GM21390 (cell line): Measurements from ENCODE around the gene IQCH.
"Not testable (repeated sequence)": the region's sequence is repeated elsewhere in the genome, so short reads cannot be mapped to it uniquely, and the experiment has no call there.

Experiments
- ATAC-seq: cut with Tn5 transposase; IDR thresholded peaks from one replicate; pipeline ENCODE4 v1.9.1; 2021; ENCODE audit not compliant: unreplicated experiment

The IQCH gene

GRCh38 chr15:67433495-67434099, 179.0 kb downstream of the IQCH start:
- no peak for ATAC-seq

DNA sequence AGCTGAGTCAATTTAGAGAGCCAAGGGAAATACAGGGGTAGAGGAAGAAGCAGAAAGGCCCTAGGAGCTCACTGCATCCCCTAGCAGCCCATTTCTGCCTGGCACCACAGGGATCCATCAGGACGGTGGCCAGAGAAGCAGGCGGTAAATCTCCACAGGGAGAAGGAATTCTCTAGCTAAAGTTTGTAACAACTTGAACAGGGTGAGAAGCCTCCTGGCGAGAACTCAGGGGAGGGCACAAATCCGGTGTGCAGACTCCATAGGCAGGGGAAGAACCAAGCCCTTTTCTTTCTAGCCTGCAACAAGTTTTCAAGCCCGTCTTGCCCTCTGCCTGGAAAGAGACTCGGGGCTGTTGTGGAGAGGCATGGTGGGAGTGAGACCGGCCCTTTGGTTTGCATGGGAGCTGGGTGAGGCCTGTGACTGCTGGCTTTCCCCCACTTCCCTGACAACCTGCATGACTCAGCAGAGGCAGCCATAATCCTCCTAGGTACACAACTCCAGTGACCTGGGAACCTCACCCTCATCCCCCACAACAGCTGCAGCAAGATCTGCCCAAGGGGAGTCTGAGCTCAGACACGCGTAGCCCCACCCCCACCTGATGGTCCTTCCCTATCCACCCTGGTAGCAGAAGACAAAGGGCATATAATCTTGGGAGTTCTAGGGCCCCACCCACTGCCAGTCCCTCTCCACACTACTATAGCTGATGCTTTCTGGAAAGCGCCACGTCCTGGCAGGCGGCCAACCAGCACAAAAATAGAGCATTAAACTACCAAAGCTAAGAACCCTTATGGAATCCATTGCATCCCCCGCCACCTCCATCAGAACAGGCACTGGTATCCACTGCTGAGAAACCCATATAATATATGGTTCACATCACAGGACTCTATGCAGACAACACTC, 182.0 kb downstream of the IQCH start:
- ATAC-seq, result not testable (repeated sequence)

DNA sequence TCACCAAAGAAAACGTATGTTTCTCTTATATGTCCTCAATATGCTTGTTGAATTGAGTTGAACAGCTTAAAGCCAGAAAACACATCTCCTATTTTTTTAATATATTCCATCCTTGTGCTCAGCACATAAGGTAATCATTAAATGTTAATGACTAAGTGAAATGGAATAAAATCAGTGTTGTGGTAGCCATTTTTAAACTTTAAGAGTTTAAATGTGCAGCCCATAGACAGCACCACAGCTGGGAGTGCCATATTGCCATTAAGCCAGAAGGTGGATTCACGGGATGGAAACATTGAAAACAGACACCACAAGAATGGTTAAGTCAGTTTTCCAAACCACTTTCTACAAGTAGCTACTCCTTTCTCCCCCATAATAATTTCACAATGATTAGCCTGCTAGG, 189.5 kb downstream of the IQCH start:
- no peak for ATAC-seq

DNA sequence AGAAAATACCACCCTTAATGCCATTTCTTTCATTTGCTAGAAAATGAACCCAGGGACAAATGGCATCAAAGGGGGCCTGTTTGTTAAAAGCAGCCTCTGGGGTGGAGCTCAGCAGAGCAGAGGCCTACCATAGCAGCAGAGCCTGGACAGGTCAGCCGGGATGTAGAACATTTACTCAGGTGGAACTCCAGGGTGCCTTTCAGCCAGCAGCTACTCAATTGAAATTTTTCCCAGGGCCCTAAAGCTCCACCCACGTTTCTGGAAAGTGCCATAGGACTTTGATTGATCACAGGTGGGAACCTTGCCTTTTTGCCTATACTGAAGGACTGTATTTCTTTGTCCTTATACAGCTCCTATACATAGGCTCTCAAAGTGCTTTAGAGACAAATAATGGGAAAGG, 191.9 kb downstream of the IQCH start:
- ATAC-seq, result no peak

- ATAC-seq, result not testable (repeated sequence)
Measured at GRCh38 chr15:67448372-67448771, 193.8 kb downstream of the IQCH start.

DNA sequence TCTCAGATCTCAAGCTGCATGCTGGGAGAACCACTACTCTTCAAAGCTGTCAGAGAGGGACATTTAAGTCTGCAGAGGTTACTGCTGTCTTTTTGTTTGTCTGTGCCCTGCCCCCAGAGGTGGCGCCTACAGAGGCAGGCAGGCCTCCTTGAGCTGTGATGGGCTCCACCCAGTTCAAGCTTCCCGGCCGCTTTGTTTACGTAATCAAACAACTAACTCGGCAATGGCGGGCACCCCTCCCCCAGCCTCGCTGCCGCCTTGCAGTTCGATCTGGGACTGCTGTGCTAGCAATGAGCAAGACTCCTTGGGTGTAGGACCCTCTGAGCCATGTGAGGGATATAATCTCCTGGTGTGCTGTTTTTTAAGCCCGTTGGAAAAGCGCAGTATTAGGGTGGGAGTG, 199.1 kb downstream of the IQCH start:
- ATAC-seq, result not testable (repeated sequence)

DNA sequence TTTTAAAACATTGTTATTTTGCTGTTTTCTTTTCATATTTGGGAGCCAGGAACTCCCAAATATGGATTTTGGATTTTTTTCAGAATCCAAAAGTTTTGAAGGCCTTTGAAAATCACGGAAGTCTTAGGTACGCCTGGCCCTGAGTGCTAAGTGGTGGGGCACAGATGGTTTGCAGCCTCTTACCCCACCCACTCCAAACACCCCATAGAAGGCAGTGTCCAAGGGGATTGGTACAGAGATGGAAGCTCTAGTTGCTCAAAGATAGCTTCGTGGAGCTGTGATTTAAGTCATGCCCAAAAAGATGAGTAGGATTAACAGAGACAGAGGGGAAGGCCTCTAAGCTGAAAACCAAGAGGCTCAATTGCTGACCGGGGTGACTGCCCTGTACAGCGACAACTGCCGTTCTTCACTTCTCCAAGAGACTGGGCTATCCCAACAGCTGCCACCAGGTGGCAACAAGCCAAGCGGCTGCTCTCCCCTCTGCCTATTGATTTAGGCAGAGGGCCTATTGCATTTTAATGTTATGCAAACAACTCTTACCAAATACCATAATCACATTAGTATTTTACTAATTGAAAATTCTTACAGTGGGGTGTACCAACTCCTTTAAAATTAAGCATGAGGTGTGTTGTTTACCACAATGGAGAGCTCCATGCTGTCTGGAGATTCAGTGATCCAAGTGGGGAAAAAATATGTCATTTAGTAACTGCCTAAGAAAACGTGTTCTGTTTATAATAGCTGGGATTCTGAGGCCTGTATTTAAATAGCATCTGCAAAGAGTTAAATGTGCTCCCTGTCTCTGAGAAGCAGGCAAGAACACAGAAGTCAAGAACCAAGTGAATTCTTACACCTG, 202.3 kb downstream of the IQCH start:
- ATAC-seq, result no peak

GRCh38 chr15:67458331-67459029, 203.9 kb downstream of the IQCH start:
- no peak for ATAC-seq

DNA sequence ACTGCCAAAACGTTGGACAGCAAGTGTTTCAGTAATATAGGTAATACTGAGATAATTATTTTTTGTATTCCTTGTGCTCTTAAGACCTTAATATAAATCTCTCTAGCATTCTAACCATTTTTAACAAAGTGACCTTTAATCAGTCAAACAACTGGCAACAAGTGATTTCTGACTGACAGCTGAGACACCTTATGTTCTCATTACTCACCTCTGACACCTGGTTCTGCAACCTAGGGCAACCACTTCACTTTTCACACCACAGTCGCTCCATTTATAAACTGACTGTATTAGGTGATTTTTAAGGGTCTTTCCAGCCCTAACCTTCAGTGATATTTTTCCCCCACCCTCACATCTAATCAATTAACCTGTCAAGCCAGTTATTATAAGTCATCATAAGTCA, 205.9 kb downstream of the IQCH start:
- no peak for ATAC-seq

GRCh38 chr15:67461735-67462134, 207.1 kb downstream of the IQCH start:
- ATAC-seq, result no peak

DNA sequence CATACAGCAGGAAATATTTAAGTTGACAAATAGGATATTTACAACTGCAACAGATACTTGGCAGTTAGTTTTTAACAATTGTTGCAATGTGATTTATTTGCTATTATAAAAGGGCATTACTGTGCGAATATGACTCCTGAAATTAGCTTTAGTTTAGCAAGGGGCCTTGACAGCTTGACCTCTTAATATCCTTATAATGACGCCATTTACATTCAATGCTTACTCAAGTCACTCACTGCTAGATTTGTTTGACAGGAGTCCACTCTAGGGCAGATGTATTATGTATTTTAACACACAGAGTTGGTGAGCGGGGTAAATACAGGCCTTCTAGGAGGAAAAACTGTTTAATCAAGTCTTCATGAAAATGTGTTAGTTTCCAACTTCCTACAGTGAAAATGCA, 208.3 kb downstream of the IQCH start:
- ATAC-seq, result no peak

DNA sequence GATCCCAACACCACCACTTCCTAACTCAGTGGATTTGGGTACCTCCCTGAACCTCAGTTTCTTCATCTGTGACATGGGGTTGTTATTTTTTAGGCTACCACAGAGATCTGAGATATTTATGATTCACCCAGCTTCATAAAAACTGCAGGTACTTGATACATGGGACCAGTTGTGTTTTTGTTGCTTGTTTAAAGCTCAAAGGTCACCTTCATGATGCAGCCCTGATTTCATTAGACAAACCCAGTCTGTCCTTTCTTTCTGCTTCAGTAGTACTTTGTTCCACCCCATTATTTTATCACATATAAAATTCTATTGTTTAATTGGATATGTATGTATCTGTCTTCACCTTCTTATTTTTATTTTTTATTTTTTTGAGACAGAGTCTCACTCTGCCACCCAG, 208.9 kb downstream of the IQCH start:
- no peak for ATAC-seq

- no peak for ATAC-seq
Measured at GRCh38 chr15:67465196-67465952, 210.8 kb downstream of the IQCH start.

GRCh38 chr15:67468416-67468815, 213.8 kb downstream of the IQCH start:
- ATAC-seq, result no peak

GRCh38 chr15:67469680-67470079, 215.1 kb downstream of the IQCH start:
- no peak for ATAC-seq

DNA sequence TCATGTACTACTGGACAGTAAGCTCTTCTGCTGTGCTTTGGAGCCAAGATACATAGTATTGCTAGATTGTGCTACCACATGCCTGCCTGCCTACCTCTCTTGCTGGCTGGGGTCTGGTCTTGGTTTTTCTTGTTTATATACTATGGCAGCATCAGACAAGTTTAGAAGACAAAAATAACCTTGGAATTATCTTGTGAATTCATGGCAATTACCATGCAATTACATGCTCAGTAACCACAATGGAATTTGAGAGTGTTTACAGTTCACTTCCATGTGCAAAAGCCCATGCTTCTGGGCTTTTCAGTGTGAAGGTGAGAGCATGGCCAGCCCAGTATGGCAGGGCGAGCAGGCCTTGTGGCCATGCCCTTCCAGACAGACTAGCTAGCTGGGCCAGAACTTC, 218.4 kb downstream of the IQCH start:
- ATAC-seq, result no peak

DNA sequence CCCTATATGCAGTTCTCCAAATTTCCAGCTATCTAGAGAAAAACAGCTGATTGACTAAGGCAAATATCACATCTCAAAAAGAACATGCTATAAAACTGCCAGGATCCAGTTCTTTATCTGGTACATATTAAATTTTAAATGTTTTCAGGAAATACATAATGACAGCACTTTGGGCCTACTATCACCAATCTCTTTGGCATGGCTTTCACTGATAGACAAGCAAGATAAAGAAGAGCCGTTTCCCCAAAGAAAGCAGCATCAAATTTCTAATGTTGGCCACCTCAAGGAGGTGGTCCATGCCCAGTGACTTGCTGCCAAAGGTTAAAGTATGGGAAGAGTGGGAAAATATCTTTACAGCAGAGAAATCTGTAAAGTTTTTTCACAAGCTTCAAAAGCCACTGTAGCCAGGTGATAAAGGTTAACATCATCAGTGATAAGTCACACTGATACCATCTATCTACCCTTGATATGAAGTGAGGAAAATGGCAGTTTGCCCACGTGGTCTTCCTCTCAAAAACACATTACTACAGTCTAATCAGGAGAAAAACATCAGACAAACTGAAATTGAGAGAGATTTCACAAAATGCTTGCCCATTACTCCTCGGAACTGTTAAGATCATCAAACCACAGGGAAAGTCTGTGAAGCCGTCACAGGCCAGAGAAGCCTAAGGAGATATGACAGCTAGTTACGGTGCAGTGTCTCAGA, 220.0 kb downstream of the IQCH start:
- ATAC-seq, result no peak

DNA sequence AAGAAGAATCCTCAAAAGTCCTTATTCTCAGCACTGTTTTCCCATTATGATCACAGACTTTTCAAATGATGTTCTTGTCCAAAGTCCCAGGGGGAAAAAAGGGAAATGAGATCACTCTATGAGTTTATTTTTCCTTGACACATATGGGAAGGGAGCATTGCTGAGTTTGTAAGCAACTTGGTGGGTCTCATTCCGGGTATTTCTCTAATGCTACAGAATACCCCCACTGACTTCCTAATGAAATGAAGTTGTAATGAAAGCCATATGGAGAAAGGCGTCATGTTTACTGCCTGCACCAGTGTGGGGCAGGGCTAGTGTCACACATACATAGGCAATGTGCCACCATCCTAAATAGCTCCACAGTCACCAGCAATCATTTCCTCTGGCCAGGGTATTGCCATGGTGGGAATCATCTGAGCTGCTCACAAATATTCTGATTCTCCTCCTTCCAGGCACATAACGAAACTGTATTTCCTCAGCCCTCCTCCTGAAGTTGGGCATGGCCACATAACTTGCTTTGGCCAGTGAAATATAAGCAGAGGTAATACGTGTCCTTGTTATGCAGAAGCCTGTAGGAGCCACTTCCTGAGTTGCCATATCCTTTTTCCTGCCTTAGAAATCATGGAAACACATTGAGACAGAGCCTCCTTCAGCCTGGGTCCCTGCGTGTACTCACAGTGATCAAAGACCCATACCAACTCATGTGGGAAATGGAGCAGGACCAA, 225.4 kb downstream of the IQCH start:
- no peak for ATAC-seq

- no peak for ATAC-seq
Measured at GRCh38 chr15:67480741-67481140, 226.2 kb downstream of the IQCH start.
